Vagina (tissue), 2 donors: ENCODE measurements around the gene CCDC63.

Experiments
- POLR2A ChIP-seq, 2 donors: fragments of 450-650 bp; IDR thresholded peaks; one replicate each; pipeline ENCODE4 v1.6.1; 2017; ENCODE audit warnings: antibody characterized with exemption in 2 of 2, mild to moderate bottlenecking in 2 of 2, moderate library complexity in 2 of 2
- POLR2AphosphoS5 ChIP-seq, 2 donors: sonication (generic); formaldehyde crosslinking; IDR thresholded peaks; one replicate each; pipeline ENCODE4 v1.9.0; 2017; ENCODE audit warnings: antibody characterized with exemption in 2 of 2, mild to moderate bottlenecking in 2 of 2, low read depth in 1 of 2; ENCODE audit not compliant: insufficient read depth in 1 of 2
- TF ChIP-seq, protein P1 (sequence below), 3 experiments: fragments of 450-650 bp in 2 of 3; fragments of 200-600 bp in 1 of 3; sonication (generic) in 1 of 3; IDR thresholded peaks; one replicate each; pipeline ENCODE4 v1.5.1; 2017 to 2019; ENCODE audit warnings: antibody characterized with exemption in 3 of 3, mild to moderate bottlenecking in 2 of 3, moderate library complexity in 2 of 3

DNA sequence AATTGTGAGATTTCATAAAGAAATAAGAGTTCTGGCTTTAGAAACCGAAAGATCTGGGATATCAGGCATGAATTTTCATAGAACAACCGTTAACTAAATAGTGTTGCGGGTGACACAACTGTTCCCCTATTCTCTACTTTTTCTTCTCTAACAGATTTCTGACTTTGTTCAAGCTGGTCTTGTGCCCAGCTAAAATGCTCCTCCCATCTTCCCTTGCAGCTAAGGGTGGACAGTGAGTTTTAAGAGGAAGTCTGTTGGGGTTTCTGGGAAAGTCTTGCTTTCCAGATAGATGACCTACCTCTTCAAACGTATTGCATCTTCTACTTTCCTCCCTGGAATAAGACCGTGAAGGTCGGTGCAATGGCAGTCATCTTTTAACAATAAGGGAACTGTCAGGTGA is 18.7 kb downstream of the CCDC63 start:
- TF ChIP-seq, protein P1, sequence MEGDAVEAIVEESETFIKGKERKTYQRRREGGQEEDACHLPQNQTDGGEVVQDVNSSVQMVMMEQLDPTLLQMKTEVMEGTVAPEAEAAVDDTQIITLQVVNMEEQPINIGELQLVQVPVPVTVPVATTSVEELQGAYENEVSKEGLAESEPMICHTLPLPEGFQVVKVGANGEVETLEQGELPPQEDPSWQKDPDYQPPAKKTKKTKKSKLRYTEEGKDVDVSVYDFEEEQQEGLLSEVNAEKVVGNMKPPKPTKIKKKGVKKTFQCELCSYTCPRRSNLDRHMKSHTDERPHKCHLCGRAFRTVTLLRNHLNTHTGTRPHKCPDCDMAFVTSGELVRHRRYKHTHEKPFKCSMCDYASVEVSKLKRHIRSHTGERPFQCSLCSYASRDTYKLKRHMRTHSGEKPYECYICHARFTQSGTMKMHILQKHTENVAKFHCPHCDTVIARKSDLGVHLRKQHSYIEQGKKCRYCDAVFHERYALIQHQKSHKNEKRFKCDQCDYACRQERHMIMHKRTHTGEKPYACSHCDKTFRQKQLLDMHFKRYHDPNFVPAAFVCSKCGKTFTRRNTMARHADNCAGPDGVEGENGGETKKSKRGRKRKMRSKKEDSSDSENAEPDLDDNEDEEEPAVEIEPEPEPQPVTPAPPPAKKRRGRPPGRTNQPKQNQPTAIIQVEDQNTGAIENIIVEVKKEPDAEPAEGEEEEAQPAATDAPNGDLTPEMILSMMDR (IDR thresholded peaks at IDR 0.05): no peak
- TF ChIP-seq POLR2A (IDR thresholded peaks at IDR 0.05): no peak
- no peak for TF ChIP-seq POLR2AphosphoS5 (IDR thresholded peaks at IDR 0.05; ENCODE audit: insufficient read depth in 1 of 2, low read depth in 1 of 2)
